Stimulated activated CD4-positive, alpha-beta T cell treated with anti-CD3 and anti-CD28 coated beads, Interleukin-4, amount 100 ng/mL, for 24 hours (primary cell): Measurements from ENCODE around the gene RAD51B.
"Not testable (repeated sequence)": the region's sequence is repeated elsewhere in the genome, so short reads cannot be mapped to it uniquely, and the experiment has no call there.

Source experiments
- DNase-seq: peaks from one replicate; pipeline ENCODE4 v3.0.0-alpha.2; 2020

RAD51B gene

DNA sequence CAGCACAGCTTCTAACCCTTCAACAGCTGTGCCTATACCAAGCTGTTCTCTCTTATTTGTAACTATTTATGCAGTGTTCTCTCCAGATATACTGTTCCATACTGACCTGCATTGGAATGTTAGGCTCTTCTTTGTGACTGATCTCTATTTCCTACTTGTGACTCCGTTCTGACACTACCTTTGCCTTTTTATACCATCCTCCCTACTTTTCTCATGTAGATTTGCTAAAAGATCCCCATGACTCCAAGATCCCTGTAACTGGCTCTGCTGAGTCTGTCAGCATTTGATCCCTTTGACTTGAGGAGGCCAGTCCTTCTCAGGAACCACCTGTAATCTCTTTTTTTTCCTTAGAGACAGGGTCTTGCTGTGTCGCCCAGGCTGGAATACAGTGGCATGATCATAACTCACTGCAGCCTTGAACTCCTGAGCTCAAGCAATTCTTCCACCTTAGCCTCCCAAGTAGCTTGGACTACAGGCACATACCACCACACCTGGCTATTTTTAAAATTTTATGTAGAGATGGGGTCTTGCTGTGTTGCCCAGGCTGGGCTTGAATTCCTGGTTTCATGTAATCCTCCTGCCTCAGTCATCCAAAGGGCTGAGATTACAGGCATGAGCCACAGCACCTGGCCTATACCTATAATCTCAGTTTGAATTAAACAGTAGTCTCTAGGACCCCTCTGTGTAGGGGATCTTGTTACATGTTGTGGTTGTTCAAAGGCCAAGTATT, 605.0 kb downstream of the RAD51B start:
- no peak for DNase-seq

GRCh38 chr14:68426661-68427549, 607.3 kb downstream of the RAD51B start:
- no peak for DNase-seq

DNA sequence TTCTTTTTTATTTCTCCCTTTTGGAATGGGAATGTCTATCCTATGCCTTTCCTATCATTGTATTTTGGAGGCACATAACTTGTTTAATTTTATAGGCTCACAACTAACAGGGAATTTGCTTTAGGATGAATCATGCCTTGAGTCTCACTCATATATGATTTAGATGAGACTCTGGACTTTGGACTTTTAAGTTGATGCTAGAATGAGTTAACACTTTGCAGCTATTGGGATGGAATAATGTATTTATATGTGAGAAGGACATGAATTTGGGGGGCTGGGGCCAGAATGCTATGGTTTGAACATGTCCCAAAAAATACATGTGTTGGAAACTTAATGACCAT, 607.9 kb downstream of the RAD51B start:
- no peak for DNase-seq

DNA sequence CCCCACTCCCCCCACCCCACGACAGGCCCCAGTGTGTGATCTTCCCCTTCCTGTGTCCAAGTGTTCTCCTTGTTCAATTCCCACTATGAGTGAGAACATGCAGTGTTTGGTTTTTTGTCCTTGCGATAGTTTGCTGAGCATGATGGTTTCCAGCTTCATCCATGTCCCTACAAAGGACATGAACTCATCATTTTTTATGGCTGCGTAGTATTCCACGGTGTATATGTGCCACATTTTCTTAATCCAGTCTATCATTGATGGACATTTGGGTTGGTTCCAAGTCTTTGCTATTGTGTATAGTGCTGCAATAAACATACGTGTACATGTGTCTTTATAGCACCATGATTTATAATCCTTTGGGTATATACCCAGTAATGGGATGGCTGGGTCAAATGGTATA, 609.3 kb downstream of the RAD51B start:
- DNase-seq: not testable (repeated sequence)

- not testable (repeated sequence) for DNase-seq
These were observed 614.6 kb downstream of the RAD51B start for GRCh38 chr14:68434173-68434572.

DNA sequence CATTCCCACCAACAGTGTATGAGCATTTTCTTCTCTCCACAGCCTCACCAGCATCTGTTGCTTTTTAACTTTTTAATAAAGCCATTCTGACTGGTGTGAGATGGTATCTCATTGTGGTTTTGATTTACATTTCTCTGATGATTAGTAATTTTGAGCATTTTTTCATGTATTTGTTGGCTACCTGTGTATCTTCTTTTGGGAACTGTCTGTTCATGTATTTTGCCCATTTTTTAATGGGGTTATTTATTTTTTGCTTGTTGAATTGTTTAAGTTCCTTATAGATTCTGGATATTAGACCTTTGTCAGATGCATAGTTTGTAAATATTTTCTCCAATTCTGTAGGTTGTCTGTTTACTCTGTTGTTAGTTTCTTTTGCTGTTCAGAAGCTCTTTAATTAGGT, 616.1 kb downstream of the RAD51B start:
- DNase-seq: not testable (repeated sequence)

DNA sequence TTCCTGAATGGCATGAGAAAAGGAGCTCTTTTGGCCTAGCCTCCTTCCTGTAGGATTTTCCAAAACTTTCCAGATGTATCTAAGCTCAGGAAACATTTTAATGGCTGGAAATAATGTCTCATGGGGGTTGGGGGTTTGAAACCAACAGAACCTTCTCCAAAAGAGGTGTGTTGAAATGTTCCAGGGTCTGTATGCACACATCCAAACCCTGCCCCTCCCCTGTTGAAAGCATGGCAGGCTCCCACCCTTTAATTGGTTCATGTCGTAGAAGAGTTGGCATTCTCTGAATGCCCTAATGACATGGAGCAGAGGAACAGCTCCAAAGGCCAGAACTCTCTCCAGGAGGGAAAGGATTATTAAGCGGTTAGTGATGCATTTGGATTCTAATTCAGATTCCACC, 620.1 kb downstream of the RAD51B start:
- DNase-seq: no peak

DNA sequence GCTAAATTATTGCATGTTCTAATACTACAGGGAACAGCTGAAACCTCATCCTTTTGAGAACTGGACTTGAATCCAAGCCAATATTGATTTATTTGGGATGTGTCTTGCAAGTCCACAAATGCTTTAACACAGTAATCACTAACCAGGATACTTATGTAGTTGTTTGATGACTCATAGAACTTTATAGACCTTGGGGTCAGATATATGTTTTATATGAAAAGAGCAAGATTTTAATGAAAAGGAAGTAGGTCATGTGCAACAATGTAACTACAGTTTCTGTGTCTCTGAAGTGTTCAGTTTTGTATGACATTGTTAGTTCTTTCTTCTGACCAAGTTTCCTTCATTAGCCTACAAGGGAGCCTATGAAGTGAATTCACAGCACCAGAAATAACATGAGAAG, 621.2 kb downstream of the RAD51B start:
- no peak for DNase-seq

- no peak for DNase-seq
These were observed 622.0 kb downstream of the RAD51B start for GRCh38 chr14:68441542-68441941.

- no peak for DNase-seq
These were observed 623.5 kb downstream of the RAD51B start for GRCh38 chr14:68442828-68443629.

DNA sequence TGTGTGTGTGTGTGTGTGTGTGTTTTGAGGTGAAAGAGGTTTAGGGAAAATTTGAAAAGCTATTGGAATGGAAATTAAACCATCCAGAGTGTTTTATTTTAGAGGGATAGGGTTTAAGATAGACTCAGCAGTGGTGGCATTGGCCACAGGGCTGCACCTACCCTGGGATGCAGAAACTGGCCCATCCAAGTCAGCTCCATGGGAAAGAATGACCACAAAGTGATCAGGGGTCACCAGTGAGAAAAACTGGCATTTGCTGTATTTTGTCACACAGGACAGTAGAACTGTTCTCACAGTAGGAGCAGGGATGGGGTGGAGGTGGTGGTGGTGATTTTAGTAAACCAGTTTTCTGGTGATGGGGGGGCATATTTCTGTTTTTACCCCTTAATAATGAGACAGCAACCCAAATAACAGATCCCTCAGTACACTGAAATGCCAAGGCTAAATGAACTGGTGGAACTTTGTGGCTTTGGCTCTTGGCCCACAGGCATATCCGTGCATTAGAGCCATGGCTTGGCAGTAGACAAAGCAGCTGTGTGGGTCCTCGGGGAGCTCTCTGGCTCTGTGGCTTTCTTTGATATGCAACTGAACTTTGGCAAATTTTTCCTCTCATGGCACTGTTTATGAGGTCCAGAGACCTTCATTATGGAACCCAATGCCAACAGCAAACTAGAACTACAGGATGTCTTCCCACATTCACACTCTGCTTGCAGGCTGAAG, 625.0 kb downstream of the RAD51B start:
- DNase-seq: no peak

GRCh38 chr14:68446243-68447040, 626.9 kb downstream of the RAD51B start:
- DNase-seq: no peak

- DNase-seq: no peak
These were observed 628.1 kb downstream of the RAD51B start for GRCh38 chr14:68447581-68448251.

DNA sequence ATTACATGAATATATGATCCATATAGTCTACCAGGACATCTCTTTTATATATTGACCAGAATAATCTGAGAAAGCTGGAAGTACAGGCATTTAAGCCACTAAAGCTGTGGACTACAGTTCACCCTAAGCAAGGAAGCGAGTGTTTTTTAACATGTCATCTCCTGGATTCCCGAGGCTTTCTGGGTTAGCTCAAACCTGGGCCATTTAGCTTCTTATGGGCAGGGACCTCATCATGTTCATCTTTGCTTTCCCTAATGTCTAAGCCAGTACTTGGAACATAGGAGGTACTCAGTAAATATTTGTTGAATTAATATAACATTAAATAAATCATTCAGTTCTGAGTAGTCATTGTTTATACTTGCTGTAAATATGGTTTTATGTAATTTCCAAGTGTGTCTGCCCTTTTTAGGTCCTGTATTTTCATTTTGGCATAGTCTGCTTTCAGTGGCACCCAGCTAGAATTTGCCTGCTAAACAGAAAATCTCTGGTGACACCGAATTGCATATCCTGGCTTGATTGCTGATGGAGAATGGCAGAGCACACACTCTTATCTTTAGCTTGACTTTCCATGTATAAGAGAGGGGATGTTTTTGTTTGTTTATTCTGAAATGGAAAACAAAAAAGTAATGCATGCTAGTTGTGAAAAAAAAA, 628.8 kb downstream of the RAD51B start:
- no peak for DNase-seq

GRCh38 chr14:68449561-68450181, 630.1 kb downstream of the RAD51B start:
- DNase-seq: no peak

DNA sequence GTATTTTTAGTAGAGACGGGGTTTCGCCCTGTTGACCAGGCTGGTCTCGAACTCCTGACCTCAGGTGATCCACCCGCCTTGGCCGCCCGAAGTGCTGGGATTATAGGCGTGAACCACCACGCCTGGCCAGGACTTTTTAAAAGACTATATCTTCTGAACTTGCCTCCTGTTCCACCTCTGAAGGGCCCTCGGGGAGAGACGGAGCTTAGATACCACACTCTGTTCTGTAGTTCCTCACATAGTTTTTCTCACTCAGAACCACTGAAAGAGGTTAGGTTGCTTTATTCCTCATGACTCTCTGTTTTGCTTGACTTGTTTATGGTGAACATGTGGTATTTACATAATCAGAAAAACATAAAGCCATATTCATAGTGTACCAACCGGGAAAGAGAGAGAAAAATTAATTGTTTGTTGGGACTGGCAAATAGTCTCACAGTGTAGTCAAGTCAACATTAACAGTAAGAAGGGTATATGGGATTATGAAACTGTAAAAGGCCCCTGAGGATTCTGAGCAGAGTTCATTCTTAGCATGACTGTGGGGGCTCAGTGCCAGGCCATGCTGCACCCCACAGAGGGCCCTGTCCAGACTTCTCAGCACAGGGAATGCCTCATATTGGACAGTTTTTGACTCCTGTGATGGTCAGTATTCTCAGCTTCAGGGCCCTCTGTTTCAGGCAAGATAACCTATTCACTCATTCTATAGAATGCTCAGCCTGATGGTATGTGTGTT, 631.0 kb downstream of the RAD51B start:
- no peak for DNase-seq

- no peak for DNase-seq
These were observed 632.3 kb downstream of the RAD51B start for GRCh38 chr14:68451696-68452373.

DNA sequence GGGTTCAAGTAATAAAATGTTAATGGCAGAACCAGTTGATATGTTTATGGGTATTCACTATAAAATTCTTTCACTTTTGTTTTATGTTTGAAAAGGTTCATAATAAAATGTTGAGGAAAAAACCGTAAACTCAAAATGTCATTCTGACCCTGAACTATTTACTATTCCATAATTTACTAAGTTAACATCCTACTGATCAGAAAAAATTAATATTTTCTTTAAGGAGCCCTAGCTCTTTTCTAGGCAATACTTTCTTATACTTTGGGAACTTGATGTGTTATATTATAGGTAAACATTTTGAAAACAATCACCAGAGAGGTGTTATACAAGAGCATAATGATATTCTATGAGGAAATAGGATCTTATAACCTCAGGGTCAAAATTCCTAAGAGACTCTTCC, 638.7 kb downstream of the RAD51B start:
- DNase-seq: no peak
